ENCODE data around the gene CREB3L4. TPM values are rescaled to one million over a fixed set of nuclear protein-coding genes. Genes with fewer than 3 reads are reported as not detected.
"Not testable (repeated sequence)": the region's sequence is repeated elsewhere in the genome, so short reads cannot be mapped to it uniquely, and the experiment has no call there.

Gene CREB3L4
- total RNA-seq, 2 donors from 2014 or later, result 109 to 386 TPM

DNA sequence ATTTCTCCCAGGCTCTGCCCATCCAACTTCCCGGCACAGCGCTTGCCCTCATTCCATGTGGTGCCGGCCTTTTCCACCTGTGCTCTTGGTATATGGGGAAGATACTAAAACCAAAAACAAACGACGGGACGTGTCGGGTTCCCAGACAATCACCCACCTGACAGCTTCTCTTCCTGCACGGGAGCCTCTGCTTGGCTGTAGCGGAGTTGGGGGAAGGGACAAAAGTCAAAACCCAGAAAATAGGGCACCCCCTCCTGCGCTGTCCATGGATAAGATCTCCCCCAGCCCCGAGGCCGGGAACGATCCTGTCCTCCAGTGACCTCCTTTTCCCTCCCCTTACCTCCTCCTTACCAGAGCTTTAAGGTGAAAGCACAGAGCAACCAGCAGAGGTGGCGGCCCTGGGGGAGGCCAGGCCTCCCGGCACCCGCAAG is 9.1 kb downstream of the CREB3L4 start:
- TF ChIP-seq POLR2A (IDR thresholded peaks at IDR 0.05) (no peak), POLR2AphosphoS5 (IDR thresholded peaks at IDR 0.05) (no peak)
- TF ChIP-seq, protein P1, sequence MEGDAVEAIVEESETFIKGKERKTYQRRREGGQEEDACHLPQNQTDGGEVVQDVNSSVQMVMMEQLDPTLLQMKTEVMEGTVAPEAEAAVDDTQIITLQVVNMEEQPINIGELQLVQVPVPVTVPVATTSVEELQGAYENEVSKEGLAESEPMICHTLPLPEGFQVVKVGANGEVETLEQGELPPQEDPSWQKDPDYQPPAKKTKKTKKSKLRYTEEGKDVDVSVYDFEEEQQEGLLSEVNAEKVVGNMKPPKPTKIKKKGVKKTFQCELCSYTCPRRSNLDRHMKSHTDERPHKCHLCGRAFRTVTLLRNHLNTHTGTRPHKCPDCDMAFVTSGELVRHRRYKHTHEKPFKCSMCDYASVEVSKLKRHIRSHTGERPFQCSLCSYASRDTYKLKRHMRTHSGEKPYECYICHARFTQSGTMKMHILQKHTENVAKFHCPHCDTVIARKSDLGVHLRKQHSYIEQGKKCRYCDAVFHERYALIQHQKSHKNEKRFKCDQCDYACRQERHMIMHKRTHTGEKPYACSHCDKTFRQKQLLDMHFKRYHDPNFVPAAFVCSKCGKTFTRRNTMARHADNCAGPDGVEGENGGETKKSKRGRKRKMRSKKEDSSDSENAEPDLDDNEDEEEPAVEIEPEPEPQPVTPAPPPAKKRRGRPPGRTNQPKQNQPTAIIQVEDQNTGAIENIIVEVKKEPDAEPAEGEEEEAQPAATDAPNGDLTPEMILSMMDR (IDR thresholded peaks at IDR 0.05), result no peak

DNA sequence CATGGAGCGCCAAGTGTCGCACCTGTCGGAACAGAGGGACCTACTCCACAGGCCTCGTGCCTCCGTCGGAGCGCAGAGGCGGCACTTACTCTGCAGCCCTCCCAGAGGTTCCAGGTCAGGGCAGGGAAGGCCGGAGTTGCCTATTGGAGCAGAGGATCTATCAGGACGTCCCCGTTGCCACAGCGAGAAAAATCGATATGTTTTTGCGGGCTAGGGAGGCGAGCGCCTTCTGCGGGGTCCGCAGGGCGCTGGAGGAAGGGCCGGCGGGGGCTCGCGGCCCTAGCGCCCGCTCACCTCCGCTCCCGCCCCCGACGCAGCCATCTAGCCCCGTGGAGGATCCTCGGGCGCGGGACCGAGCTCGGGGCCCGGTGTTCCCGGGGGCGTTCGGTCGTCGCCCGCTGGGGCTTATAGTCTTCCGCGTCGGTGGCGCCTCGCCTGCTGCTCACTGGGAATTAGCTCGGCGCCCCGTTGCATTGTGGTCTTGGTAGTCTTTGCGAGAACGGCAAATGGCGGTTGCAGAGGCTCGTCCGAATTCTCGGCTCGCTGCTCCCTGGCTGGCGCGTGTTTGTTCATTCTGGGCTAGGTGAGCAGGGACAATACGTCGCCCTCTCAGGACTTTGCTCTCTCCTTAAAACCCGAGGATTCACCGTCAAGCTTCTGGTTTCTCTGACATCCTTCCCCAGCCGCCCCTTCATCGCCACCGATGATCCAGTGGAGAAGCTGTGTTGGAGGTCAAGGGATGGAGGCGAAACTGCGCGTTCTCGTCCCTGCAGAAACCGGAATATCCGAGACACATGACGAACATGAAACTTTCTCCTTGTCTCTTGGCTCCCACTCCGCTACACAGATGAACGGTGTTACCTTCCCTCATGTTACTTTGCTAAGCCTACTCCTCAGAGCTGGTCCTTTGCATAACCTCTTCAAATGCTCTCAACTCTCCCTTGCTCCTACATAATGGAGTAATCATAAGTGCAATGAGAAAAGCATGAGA is 9.8 kb downstream of the CREB3L4 start, which contains the start of gene JTB:
Gene JTB (minus strand): TSS at position 425 of the 991 bp plus-strand sequence. CDS start 422 bp downstream, at position 3.
- no peaks in the 10 kb centered on the region for H3K9me3 ChIP-seq
- peak; percentile 93 for DNase-seq (ENCODE audit: low spot score)
- intact Hi-C loops (cut with DNase I), result no loop called here
- H3K4me3 ChIP-seq, result peak within 1 kb of the TSS; percentile 96 to 98
- under 1% methylated on average over 64 of the region's 75 CpGs for WGBS
- H3K36me3 ChIP-seq, result no peaks in the 10 kb centered on the region
- peak; percentile 84 for TF ChIP-seq POLR2AphosphoS5 (IDR thresholded peaks at IDR 0.05)
- TF ChIP-seq, protein P1 (IDR thresholded peaks at IDR 0.05), result peak in 2 of 4 experiments; percentile 16 to 25
- peak; percentile 92 for TF ChIP-seq POLR2A (IDR thresholded peaks at IDR 0.05)
- H3K27ac ChIP-seq, result peak within 1 kb of the TSS; percentile 96
- H3K4me1 ChIP-seq (replicated peaks), result no peaks in the 10 kb centered on the region
- no peaks in the 10 kb centered on the region for H3K27me3 ChIP-seq (replicated peaks; ENCODE audit: insufficient read depth)

More for the DNA sequence above, 9.1 kb downstream of the CREB3L4 start:
- intact Hi-C loops (cut with DNase I), result no loop called here
- H3K36me3 ChIP-seq, result no peaks in the 10 kb centered on the region
- peak; percentile 24 for DNase-seq (ENCODE audit: low spot score)
- peak overlapping the region; percentile 96 for H3K27ac ChIP-seq
- H3K27me3 ChIP-seq (replicated peaks; ENCODE audit: insufficient read depth), result no peaks in the 10 kb centered on the region
- peak overlapping the region; percentile 96 to 98 for H3K4me3 ChIP-seq
- no peaks in the 10 kb centered on the region for H3K9me3 ChIP-seq
- H3K4me1 ChIP-seq (replicated peaks), result no peaks in the 10 kb centered on the region
- WGBS, result under 1% methylated on average over 16 of the region's 16 CpGs

DNA sequence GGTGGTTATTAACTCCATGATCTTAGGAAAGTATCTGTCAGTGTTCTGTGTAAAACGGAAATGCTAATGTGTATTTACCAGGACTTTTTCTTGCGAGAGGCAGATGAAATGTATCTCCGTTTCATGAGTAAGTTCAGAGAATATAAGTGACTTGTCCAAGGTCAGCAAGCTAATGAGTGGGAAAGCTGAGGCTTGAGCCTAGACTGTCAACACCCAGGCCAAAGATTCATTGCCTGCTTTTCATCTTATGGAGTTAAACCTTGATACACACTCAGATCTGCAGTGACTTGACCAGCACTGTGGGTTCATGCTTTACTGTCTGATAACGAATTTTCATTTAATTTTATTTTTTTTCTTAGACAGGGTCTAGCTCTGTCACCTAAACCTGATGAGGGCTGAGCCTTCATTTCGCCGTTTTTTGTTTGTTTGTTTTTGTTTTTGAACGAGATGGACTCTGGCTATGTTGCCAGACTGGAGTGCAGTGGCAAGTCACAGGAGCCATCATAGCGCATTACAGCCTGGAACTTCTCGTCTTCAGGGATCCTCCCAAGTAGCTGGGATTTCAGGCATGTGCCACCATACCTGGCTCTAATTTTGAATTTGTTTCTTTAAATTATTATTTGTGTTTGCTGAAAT is 10.7 kb downstream of the CREB3L4 start:
- H3K4me3 ChIP-seq, result peak overlapping the region; percentile 96 to 98
- no peak for DNase-seq (ENCODE audit: low spot score)
- H3K4me1 ChIP-seq (replicated peaks), result no peaks in the 10 kb centered on the region
- H3K27ac ChIP-seq, result peak overlapping the region; percentile 96
- no peaks in the 10 kb centered on the region for H3K36me3 ChIP-seq
- TF ChIP-seq POLR2A (IDR thresholded peaks at IDR 0.05), result no peak
- TF ChIP-seq, protein P1 (IDR thresholded peaks at IDR 0.05), result no peak
- no peak for TF ChIP-seq POLR2AphosphoS5 (IDR thresholded peaks at IDR 0.05)
- H3K27me3 ChIP-seq (replicated peaks; ENCODE audit: insufficient read depth), result no peaks in the 10 kb centered on the region
- WGBS, result 62% methylated on average over 9 of the region's 9 CpGs
- intact Hi-C loops (cut with DNase I), result no loop called here
- H3K9me3 ChIP-seq, result no peaks in the 10 kb centered on the region

DNA sequence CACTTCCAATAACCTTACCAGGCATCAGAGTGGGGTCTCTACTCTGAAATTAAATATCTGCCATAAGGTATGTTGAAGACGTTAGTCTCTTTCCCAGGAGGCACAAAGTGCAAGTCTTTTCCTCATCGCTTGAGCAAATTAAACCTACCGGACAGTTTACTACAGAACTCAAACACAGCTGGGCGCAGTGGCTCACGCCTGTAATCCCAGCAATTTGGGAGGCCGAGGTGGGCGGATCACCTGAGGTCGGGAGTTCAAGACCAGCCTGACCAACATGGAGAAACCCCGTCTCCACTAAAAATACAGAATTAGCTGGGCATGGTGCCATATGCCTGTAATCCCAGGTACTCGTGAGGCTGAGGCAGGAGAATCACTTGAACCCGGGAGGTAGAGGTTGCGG is 11.4 kb downstream of the CREB3L4 start:
- 92% methylated on average over 12 of the region's 12 CpGs for WGBS
- H3K36me3 ChIP-seq; DNase-seq (ENCODE audit: low spot score); H3K27me3 ChIP-seq (replicated peaks; ENCODE audit: insufficient read depth); intact Hi-C loops (cut with DNase I); H3K27ac ChIP-seq; H3K4me1 ChIP-seq (replicated peaks); H3K9me3 ChIP-seq; H3K4me3 ChIP-seq: not testable (repeated sequence)

DNA sequence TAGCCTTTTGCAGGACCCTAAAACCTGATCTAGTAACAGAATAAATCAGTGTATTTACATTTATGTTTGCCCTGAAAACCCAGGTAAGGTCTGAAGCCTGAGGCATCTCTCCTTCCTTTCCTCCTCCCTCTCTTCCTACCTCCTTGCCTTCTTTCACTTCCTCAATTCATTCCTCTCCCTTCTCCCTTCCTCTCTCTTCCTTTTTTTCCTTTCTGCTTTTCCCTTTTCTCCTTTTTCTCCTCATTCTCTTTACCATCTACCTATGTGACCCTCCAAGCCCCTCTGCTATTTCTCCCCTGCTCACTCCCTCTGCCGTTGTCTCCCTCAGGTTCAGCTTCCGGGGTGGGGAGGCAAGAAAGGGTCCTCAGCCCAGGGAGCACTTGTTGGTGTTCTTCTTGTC is 14.0 kb downstream of the CREB3L4 start:
- H3K4me1 ChIP-seq (replicated peaks); H3K9me3 ChIP-seq; H3K27ac ChIP-seq; DNase-seq (ENCODE audit: low spot score); H3K4me3 ChIP-seq; H3K36me3 ChIP-seq; intact Hi-C loops (cut with DNase I); H3K27me3 ChIP-seq (replicated peaks; ENCODE audit: insufficient read depth): not testable (repeated sequence)
- WGBS, result 98% methylated on average over 2 of the region's 2 CpGs
